HepG2 (cell line): Measurements from ENCODE around the gene KLF6. TPM values are rescaled to one million over a fixed set of nuclear protein-coding genes. Genes with fewer than 3 reads are reported as not detected.

Experiments
- ARID3A ChIP-seq: IDR thresholded peaks from 2 replicates; pipeline ENCODE4 v1.6.1; 2012; ENCODE audit warnings: low read depth, low read length, improper control_type of control experiment
- EED ChIP-seq: sonication (generic); formaldehyde crosslinking; IDR thresholded peaks from 2 replicates; pipeline ENCODE4 v1.5.0; 2020; ENCODE audit warnings: mild to moderate bottlenecking, missing genetic modification reagents
- ERF ChIP-seq: IDR thresholded peaks from 2 replicates; pipeline ENCODE4 v1.6.1; 2018; ENCODE audit warnings: missing biosample characterization, missing genetic modification reagents
- FLYWCH1 ChIP-seq: sonication (generic); formaldehyde crosslinking; IDR thresholded peaks from 2 replicates; pipeline ENCODE4 v1.8.1; 2023; ENCODE audit warnings: mild to moderate bottlenecking, missing genetic modification reagents
- FOXK2 ChIP-seq: fragments of 450-650 bp; IDR thresholded peaks from 2 replicates; pipeline ENCODE4 v1.6.1; 2016
- KDM6A ChIP-seq: IDR thresholded peaks from 2 replicates; pipeline ENCODE4 v1.6.1; 2016; ENCODE audit warnings: low read depth
- MEF2D ChIP-seq: sonication (generic); formaldehyde crosslinking; IDR thresholded peaks from 2 replicates; pipeline ENCODE4 v1.5.1; 2020; ENCODE audit warnings: mild to moderate bottlenecking, missing genetic modification reagents
- MXD4 ChIP-seq: IDR thresholded peaks from 2 replicates; pipeline ENCODE4 v1.6.1; 2016; ENCODE audit warnings: mild to moderate bottlenecking, missing biosample characterization, missing genetic modification reagents
- RBM22 ChIP-seq: fragments of 200-400 bp; formaldehyde crosslinking; optimal IDR thresholded peaks from 2 replicates; pipeline ENCODE3; 2017; ENCODE audit warnings: mild to moderate bottlenecking, low read length, moderate library complexity
- RFX5 ChIP-seq: IDR thresholded peaks from 2 replicates; pipeline ENCODE4 v1.6.1; 2011; ENCODE audit warnings: low read depth, low read length, improper control_type of control experiment
- RNF2 ChIP-seq: fragments of 450-650 bp; conservative IDR thresholded peaks from 2 replicates; pipeline ENCODE4 v1.6.1; 2016; ENCODE audit warnings: low read depth
- TARDBP ChIP-seq: sonication (generic); formaldehyde crosslinking; IDR thresholded peaks from 2 replicates; pipeline ENCODE4 v1.8.0; 2022; ENCODE audit warnings: mild to moderate bottlenecking, missing genetic modification reagents
- ZNF510 ChIP-seq: sonication (generic); formaldehyde crosslinking; IDR thresholded peaks from 2 replicates; pipeline ENCODE4 v1.4.0; 2020; ENCODE audit warnings: low read depth, mild to moderate bottlenecking, missing genetic modification reagents
- ZNF660 ChIP-seq: sonication (generic); formaldehyde crosslinking; IDR thresholded peaks from 2 replicates; pipeline ENCODE4 v1.5.1; 2020; ENCODE audit warnings: mild to moderate bottlenecking, low read depth, missing genetic modification reagents, borderline replicate concordance
- polyA plus RNA-seq, 8 experiments: library from polyadenylated mRNA; depleted of rRNA in 3 of 8; stranded (reverse) in 7 of 8; unstranded in 1 of 8; fragments of >200 nt; fragmentation: Illumina TruSeq in 4 of 8; extraction: Trizol in 4 of 8; gene quantifications; 2 replicates each; pipeline versions ENCODE4 v1.2.1 to v1.2.3, GENCODE V29; 2011 to 2016; ENCODE audit warnings: low read depth in 4 of 8, missing spikeins in 1 of 8, mixed read lengths in 1 of 8; ENCODE audit not compliant: insufficient read depth in 1 of 8
- total RNA-seq, 5 experiments: library from RNA; depleted of rRNA; stranded (reverse); fragments of >200 nt; fragmentation: Illumina TruSeq; extraction: Trizol; gene quantifications; 2 replicates each; pipeline ENCODE4 v1.2.3, GENCODE V29; 2016; ENCODE audit warnings: low read depth in 1 of 5
- TF ChIP-seq, protein P1 (sequence below): sonication (generic); formaldehyde crosslinking; IDR thresholded peaks from 2 replicates; pipeline ENCODE4 v1.4.0; 2020; ENCODE audit warnings: missing genetic modification reagents, mild to moderate bottlenecking, borderline replicate concordance
- TF ChIP-seq, protein P2 (sequence below): IDR thresholded peaks from 2 replicates; pipeline ENCODE4 v1.6.1; 2016; ENCODE audit warnings: mild to moderate bottlenecking
- TF ChIP-seq, protein P3 (sequence below): sonication (generic); formaldehyde crosslinking; IDR thresholded peaks from 2 replicates; pipeline ENCODE4 v1.5.1; 2020; ENCODE audit warnings: mild to moderate bottlenecking, missing genetic modification reagents
- TF ChIP-seq, protein P4 (sequence below): sonication (generic); formaldehyde crosslinking; IDR thresholded peaks from 2 replicates; pipeline ENCODE4 v1.4.0; 2020; ENCODE audit warnings: mild to moderate bottlenecking, missing genetic modification reagents, borderline replicate concordance
- TF ChIP-seq, protein P5 (sequence below): IDR thresholded peaks from 2 replicates; pipeline ENCODE4 v1.6.1; 2016; ENCODE audit warnings: low read depth

Gene KLF6
- total and polyA plus RNA-seq, 2 of the 13 experiments (the other 11 are each of a cell fraction or from before 2014, with no cell fraction given) = 27.0 to 71.9 TPM

DNA sequence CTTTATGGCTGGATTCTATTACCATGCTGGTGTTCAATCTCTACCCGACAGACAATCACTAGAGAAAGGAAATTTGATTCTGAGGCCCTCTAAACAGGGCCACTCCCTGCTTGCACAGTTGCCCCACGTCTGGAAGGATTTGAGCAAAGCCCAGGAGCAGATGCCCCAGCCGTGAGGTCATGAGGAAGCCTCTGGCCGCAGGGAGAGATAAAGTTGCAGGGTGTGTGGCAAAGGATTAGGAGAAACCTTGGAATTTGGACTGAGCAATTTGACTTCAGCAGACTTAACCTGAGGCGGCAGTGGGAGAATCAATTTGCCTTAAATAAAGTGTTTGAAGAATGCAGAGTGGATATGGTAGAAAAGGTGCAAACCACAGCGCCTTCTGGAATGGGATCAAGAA, 40.2 kb upstream of the KLF6 start (continued):
- TF ChIP-seq, protein P1, sequence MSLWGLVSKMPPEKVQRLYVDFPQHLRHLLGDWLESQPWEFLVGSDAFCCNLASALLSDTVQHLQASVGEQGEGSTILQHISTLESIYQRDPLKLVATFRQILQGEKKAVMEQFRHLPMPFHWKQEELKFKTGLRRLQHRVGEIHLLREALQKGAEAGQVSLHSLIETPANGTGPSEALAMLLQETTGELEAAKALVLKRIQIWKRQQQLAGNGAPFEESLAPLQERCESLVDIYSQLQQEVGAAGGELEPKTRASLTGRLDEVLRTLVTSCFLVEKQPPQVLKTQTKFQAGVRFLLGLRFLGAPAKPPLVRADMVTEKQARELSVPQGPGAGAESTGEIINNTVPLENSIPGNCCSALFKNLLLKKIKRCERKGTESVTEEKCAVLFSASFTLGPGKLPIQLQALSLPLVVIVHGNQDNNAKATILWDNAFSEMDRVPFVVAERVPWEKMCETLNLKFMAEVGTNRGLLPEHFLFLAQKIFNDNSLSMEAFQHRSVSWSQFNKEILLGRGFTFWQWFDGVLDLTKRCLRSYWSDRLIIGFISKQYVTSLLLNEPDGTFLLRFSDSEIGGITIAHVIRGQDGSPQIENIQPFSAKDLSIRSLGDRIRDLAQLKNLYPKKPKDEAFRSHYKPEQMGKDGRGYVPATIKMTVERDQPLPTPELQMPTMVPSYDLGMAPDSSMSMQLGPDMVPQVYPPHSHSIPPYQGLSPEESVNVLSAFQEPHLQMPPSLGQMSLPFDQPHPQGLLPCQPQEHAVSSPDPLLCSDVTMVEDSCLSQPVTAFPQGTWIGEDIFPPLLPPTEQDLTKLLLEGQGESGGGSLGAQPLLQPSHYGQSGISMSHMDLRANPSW (CRISPR knock-in tag) = no peak
- TF ChIP-seq ZNF660 (CRISPR knock-in tag) (no peak), ERF (no peak), FOXK2 (no peak), TARDBP (CRISPR knock-in tag) (no peak), MXD4 (CRISPR knock-in tag) (no peak), FLYWCH1 (CRISPR knock-in tag) (no peak), MEF2D (CRISPR knock-in tag) (no peak), RFX5 (no peak), EED (no peak), KDM6A (CRISPR knock-in tag) (no peak), RNF2 (no peak), ARID3A (no peak), RBM22 (no peak), ZNF510 (no peak)
- TF ChIP-seq, protein P2, sequence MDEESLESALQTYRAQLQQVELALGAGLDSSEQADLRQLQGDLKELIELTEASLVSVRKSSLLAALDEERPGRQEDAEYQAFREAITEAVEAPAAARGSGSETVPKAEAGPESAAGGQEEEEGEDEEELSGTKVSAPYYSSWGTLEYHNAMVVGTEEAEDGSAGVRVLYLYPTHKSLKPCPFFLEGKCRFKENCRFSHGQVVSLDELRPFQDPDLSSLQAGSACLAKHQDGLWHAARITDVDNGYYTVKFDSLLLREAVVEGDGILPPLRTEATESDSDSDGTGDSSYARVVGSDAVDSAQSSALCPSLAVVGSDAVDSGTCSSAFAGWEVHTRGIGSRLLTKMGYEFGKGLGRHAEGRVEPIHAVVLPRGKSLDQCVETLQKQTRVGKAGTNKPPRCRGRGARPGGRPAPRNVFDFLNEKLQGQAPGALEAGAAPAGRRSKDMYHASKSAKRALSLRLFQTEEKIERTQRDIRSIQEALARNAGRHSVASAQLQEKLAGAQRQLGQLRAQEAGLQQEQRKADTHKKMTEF = peak; percentile 33; the same call in 1 of the 2 replicates
- TF ChIP-seq, protein P3, sequence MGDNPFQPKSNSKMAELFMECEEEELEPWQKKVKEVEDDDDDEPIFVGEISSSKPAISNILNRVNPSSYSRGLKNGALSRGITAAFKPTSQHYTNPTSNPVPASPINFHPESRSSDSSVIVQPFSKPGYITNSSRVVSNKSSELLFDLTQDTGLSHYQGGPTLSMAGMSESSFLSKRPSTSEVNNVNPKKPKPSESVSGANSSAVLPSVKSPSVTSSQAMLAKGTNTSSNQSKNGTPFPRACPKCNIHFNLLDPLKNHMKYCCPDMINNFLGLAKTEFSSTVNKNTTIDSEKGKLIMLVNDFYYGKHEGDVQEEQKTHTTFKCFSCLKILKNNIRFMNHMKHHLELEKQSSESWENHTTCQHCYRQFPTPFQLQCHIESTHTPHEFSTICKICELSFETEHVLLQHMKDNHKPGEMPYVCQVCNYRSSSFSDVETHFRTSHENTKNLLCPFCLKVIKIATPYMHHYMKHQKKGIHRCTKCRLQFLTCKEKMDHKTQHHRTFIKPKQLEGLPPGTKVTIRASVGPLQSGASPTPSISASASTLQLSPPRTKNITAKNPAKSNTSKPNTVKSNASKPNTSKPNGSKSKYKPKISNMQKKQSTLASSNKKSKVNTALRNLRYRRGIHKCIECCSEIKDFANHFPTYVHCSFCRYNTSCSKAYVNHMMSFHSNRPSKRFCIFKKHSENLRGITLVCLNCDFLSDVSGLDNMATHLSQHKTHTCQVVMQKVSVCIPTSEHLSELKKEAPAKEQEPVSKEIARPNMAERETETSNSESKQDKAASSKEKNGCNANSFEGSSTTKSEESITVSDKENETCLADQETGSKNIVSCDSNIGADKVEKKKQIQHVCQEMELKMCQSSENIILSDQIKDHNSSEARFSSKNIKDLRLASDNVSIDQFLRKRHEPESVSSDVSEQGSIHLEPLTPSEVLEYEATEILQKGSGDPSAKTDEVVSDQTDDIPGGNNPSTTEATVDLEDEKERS (CRISPR knock-in tag) = no peak
- TF ChIP-seq, protein P4, sequence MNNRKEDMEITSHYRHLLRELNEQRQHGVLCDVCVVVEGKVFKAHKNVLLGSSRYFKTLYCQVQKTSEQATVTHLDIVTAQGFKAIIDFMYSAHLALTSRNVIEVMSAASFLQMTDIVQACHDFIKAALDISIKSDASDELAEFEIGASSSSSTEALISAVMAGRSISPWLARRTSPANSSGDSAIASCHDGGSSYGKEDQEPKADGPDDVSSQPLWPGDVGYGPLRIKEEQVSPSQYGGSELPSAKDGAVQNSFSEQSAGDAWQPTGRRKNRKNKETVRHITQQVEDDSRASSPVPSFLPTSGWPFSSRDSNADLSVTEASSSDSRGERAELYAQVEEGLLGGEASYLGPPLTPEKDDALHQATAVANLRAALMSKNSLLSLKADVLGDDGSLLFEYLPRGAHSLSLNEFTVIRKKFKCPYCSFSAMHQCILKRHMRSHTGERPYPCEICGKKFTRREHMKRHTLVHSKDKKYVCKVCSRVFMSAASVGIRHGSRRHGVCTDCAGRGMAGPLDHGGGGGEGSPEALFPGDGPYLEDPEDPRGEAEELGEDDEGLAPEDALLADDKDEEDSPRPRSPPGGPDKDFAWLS (CRISPR knock-in tag) = no peak
- TF ChIP-seq, protein P5, sequence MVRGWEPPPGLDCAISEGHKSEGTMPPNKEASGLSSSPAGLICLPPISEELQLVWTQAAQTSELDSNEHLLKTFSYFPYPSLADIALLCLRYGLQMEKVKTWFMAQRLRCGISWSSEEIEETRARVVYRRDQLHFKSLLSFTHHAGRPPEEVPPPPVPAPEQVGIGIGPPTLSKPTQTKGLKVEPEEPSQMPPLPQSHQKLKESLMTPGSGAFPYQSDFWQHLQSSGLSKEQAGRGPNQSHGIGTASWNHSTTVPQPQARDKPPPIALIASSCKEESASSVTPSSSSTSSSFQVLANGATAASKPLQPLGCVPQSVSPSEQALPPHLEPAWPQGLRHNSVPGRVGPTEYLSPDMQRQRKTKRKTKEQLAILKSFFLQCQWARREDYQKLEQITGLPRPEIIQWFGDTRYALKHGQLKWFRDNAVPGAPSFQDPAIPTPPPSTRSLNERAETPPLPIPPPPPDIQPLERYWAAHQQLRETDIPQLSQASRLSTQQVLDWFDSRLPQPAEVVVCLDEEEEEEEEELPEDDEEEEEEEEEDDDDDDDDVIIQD = no peak
